ENCODE measurements around the gene KIAA1586.

Gene KIAA1586

DNA sequence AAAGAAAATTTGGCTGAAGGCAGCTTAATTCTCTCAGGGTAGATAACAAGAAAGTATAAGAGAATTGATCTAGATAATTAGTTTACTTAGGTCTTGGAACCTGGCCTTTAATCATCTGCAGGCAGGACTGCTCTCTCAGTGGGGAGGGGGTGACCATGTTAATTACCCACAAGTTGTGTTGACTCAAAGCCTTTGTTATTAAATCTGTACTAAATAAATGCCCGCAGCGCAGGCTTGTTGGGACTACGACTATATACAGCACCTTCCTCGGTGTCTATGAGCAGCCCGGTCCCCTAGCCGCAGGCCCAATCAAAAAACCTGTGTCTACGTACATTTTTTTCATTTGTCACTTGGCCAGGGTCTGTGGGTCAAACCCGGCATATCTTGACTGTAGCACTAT is 27.9 kb downstream of the KIAA1586 start:
- Mint-ChIP-seq H3K9me3 (peaks cover 31% of the 10 kb centered on the region), H3K27me3 (ENCODE audit: low read depth, poor library complexity) (no peaks in the 10 kb centered on the region), H3K4me3 (no peak overlapping the region), H3K4me1 (peaks cover 6% of the 10 kb centered on the region), H3K27ac (no peak overlapping the region), H3K36me3 (ENCODE audit: low read depth) (peaks cover 73% of the 10 kb centered on the region)
- no peak for DNase-seq
- TF ChIP-seq CTCF (IDR thresholded peaks at IDR 0.05): no peak

- Mint-ChIP-seq H3K27ac (no peak overlapping the region), H3K4me3 (no peak overlapping the region), H3K27me3 (ENCODE audit: low read depth, poor library complexity) (no peaks in the 10 kb centered on the region), H3K4me1 (no peaks in the 10 kb centered on the region), H3K9me3 (peaks cover 35% of the 10 kb centered on the region), H3K36me3 (ENCODE audit: low read depth) (peaks cover 69% of the 10 kb centered on the region)
- DNase-seq: no peak
- no peak for TF ChIP-seq CTCF (IDR thresholded peaks at IDR 0.05)
These were observed 28.6 kb downstream of the KIAA1586 start for GRCh38 chr6:57075092-57075491.

DNA sequence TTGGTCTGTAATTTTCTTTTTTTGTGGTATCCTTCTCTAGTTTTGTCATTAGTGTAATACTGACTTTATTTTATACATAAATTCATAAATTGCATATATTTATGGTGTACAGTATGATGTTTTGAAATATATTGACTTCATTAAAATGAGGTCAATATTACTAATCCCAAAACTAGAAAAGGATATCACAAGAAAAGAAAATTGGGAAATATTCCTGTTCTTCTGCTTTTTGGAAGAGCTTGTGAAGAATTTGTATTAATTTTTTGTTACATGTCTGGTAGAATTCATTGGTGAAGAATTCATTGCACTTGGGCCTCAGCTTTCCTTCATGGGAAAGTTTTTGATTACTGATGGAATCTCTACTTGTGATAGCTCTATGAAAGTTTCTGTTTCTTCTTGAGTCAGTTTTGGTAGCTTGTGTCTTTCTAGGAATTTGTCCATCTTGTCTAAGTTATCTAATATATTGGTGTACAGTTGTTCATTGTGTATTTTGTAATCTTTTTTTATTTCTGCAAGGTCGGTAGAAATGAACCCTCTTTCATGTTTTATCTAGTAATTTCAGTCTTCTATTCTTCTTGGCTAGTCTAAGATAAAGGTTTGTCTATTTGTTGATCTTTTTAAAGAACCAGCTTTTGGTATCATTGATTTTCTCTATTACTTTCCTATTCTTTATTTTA is 32.2 kb downstream of the KIAA1586 start:
- Mint-ChIP-seq H3K27ac (no peak overlapping the region), H3K9me3 (peaks cover 25% of the 10 kb centered on the region), H3K36me3 (ENCODE audit: low read depth) (peaks cover 56% of the 10 kb centered on the region), H3K4me3 (no peak overlapping the region), H3K27me3 (ENCODE audit: low read depth, poor library complexity) (peaks cover 4% of the 10 kb centered on the region), H3K4me1 (no peaks in the 10 kb centered on the region)
- no peak for TF ChIP-seq CTCF (IDR thresholded peaks at IDR 0.05)
- DNase-seq: no peak

DNA sequence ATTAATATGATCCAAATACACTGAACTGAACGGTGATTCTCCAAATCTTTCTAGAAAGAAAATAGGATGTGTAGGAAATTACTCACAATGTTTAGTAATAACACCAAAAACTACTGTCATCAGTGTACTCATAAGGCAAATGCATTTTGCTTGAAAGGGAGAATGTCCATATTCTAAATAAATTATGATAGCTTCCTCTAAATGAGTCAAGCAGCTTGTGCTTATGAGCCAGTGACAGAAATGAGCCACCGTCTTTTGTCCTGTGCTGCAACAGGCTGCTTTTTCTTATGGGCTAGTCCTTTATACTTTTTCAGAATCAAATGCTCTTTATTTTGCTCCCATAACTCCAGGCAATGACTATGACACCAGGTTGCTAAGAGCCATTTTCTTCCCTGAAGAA is 39.0 kb downstream of the KIAA1586 start:
- peaks cover 4% of the 10 kb centered on the region for H3K27me3 Mint-ChIP-seq (ENCODE audit: low read depth, poor library complexity)
- H3K4me3 Mint-ChIP-seq: no peak overlapping the region
- DNase-seq: no peak
- no peak overlapping the region for H3K27ac Mint-ChIP-seq
- H3K9me3 Mint-ChIP-seq: peaks cover 2% of the 10 kb centered on the region
- peaks cover 14% of the 10 kb centered on the region for H3K36me3 Mint-ChIP-seq (ENCODE audit: low read depth)
- TF ChIP-seq CTCF (IDR thresholded peaks at IDR 0.05): no peak
- peaks cover 20% of the 10 kb centered on the region for H3K4me1 Mint-ChIP-seq

GRCh38 chr6:57086843-57087242 is 40.4 kb downstream of the KIAA1586 start:
- no peak for TF ChIP-seq CTCF (IDR thresholded peaks at IDR 0.05)
- H3K36me3 Mint-ChIP-seq (ENCODE audit: low read depth): peaks cover 10% of the 10 kb centered on the region
- peaks cover 27% of the 10 kb centered on the region for H3K4me1 Mint-ChIP-seq
- H3K27ac Mint-ChIP-seq: no peak overlapping the region
- H3K4me3 Mint-ChIP-seq: no peak overlapping the region
- no peaks in the 10 kb centered on the region for H3K9me3 Mint-ChIP-seq
- no peaks in the 10 kb centered on the region for H3K27me3 Mint-ChIP-seq (ENCODE audit: low read depth, poor library complexity)
- no peak for DNase-seq

GRCh38 chr6:57087916-57088315 is 41.4 kb downstream of the KIAA1586 start:
- TF ChIP-seq CTCF (IDR thresholded peaks at IDR 0.05): no peak
- Mint-ChIP-seq H3K4me1 (peaks cover 38% of the 10 kb centered on the region), H3K9me3 (no peaks in the 10 kb centered on the region), H3K36me3 (ENCODE audit: low read depth) (peaks cover 12% of the 10 kb centered on the region), H3K27ac (no peak overlapping the region), H3K27me3 (ENCODE audit: low read depth, poor library complexity) (no peaks in the 10 kb centered on the region), H3K4me3 (no peak overlapping the region)
- DNase-seq: no peak

Measured in nephron progenitor cell (in vitro differentiated cells).